Endothelial cell of umbilical vein (primary cell): ENCODE data around the gene RPH3AL.

ENCODE experiments used
- CTCF ChIP-seq, 2 donors: IDR thresholded peaks; 1 replicate in 1 of 2; 2 replicates in 1 of 2; pipeline ENCODE4 v1.5.1; 2011; ENCODE audit warnings: low read length in 2 of 2, mild to moderate bottlenecking in 2 of 2, moderate library complexity in 2 of 2, control low read depth in 1 of 2, inconsistent platforms in 1 of 2, low read depth in 1 of 2; ENCODE audit not compliant: insufficient read depth in 1 of 2; ENCODE audit errors: extremely low read depth in 1 of 2
- POLR2A ChIP-seq: IDR thresholded peaks from 2 replicates; pipeline ENCODE4 v1.6.1; 2012; ENCODE audit warnings: low read depth, mild to moderate bottlenecking, control low read depth, low read length

- TF ChIP-seq CTCF (IDR thresholded peaks at IDR 0.05; ENCODE audit: extremely low read depth in 1 of 2, insufficient read depth in 1 of 2, low read depth in 1 of 2, low read length in 2 of 2) (no peak), POLR2A (no peak)
These were observed 12.2 kb upstream of the RPH3AL start for GRCh38 chr17:364766-365165.
